ENCODE measurements around the gene ATP1A2. TPM values are rescaled to one million over a fixed set of nuclear protein-coding genes. Genes with fewer than 3 reads are reported as not detected.

Gene ATP1A2
- polyA plus RNA-seq, 1 experiment, result 6.2 TPM

GRCh38 chr1:160149716-160150115, 34.2 kb downstream of the ATP1A2 start:
- no peak for DNase-seq (ENCODE audit: low read depth, low spot score)
- TF ChIP-seq, protein P1, sequence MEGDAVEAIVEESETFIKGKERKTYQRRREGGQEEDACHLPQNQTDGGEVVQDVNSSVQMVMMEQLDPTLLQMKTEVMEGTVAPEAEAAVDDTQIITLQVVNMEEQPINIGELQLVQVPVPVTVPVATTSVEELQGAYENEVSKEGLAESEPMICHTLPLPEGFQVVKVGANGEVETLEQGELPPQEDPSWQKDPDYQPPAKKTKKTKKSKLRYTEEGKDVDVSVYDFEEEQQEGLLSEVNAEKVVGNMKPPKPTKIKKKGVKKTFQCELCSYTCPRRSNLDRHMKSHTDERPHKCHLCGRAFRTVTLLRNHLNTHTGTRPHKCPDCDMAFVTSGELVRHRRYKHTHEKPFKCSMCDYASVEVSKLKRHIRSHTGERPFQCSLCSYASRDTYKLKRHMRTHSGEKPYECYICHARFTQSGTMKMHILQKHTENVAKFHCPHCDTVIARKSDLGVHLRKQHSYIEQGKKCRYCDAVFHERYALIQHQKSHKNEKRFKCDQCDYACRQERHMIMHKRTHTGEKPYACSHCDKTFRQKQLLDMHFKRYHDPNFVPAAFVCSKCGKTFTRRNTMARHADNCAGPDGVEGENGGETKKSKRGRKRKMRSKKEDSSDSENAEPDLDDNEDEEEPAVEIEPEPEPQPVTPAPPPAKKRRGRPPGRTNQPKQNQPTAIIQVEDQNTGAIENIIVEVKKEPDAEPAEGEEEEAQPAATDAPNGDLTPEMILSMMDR (IDR thresholded peaks at IDR 0.05; ENCODE audit: low read depth, low read length), result no peak
- Histone ChIP-seq H3K4me3 (ENCODE audit: low read depth, low read length) (no peak overlapping the region), H3K27me3 (ENCODE audit: control insufficient read depth, insufficient read depth, low read length) (no peaks in the 10 kb centered on the region), H3K9me3 (ENCODE audit: control insufficient read depth, insufficient read depth, low read length) (no peaks in the 10 kb centered on the region), H3K27ac (ENCODE audit: low read depth, low read length) (no peak overlapping the region)
- ChIA-PET POLR2A (no interaction called here), CTCF (interaction anchor here (0.6 to 4.6 kb wide), 4 partner anchors 41 to 1056 kb away, joined by 3 to 21 read pairs (median 4); no protein-coding TSS in a partner anchor)

DNA sequence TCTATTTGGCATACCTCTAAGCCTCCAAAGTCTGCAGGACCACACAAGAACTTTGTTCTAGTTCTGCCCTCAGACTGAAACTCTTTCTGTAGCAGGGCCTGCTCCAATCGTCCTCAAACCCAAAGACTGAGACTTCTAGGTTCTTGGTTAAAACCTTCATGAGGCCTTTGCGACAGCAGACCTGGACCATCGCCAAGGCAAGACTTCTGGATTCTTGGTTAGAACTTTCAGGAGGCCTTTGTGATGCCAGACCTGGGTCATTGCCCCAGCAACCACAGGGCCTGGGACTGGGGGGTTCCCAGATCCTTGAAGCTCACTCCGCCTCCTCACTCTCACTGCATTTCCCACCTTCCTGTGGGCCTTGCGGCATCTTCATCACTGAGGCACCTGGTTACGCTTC, 35.7 kb downstream of the ATP1A2 start, which contains the start of gene ATP1A4:
ATP1A4 (plus strand) TSS at position 301 of the 400 bp plus-strand sequence. CDS start 438 bp downstream, outside the sequence.
- no peak for DNase-seq (ENCODE audit: low read depth, low spot score)
- Histone ChIP-seq H3K4me3 (ENCODE audit: low read depth, low read length) (no peak within 1 kb of the TSS), H3K9me3 (ENCODE audit: control insufficient read depth, insufficient read depth, low read length) (no peaks in the 10 kb centered on the region), H3K27me3 (ENCODE audit: control insufficient read depth, insufficient read depth, low read length) (peaks cover 6% of the 10 kb centered on the region), H3K27ac (ENCODE audit: low read depth, low read length) (no peak within 1 kb of the TSS)
- POLR2A ChIA-PET, result no interaction called here
- CTCF ChIA-PET, result no interaction called here
- TF ChIP-seq, protein P1 (IDR thresholded peaks at IDR 0.05; ENCODE audit: low read depth, low read length), result no peak

GRCh38 chr1:160154790-160155189, 39.2 kb downstream of the ATP1A2 start:
- POLR2A ChIA-PET, result no interaction called here

DNA sequence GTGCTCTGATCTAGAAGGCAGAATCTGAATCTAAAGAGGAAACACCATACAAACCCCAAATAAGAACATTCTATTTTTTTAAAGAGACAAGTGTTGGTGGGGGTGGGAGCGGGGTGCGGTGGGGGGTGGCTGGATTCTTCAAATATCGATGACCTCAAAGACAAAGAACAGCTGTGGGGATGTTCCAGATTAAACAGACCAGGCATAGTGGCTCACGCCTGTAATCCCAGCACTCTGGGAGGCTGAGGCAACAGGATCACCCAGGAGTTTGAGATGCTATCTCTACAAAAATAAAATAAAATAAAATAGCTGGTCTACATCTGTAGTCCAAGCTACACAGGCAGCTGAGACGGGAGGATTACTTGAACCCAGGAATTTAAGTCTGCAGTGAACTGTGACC, 40.8 kb downstream of the ATP1A2 start:
- Histone ChIP-seq H3K27ac (ENCODE audit: low read depth, low read length) (no peak overlapping the region), H3K9me3 (ENCODE audit: control insufficient read depth, insufficient read depth, low read length) (no peaks in the 10 kb centered on the region), H3K4me3 (ENCODE audit: low read depth, low read length) (no peak overlapping the region), H3K27me3 (ENCODE audit: control insufficient read depth, insufficient read depth, low read length) (peaks cover 11% of the 10 kb centered on the region)
- POLR2A ChIA-PET, result no interaction called here
- no peak for DNase-seq (ENCODE audit: low read depth, low spot score)
- CTCF ChIA-PET, result interaction anchor here (1.0 to 1.4 kb wide), 4 partner anchors 37 to 135 kb away, joined by 3 to 4 read pairs (median 3); no protein-coding TSS in a partner anchor
- TF ChIP-seq, protein P1 (IDR thresholded peaks at IDR 0.05; ENCODE audit: low read depth, low read length), result no peak

More at GRCh38 chr1:160154790-160155189, 39.2 kb downstream of the ATP1A2 start:
- no peak overlapping the region for H3K27ac ChIP-seq (ENCODE audit: low read depth, low read length)
- no peak overlapping the region for H3K4me3 ChIP-seq (ENCODE audit: low read depth, low read length)
- no peaks in the 10 kb centered on the region for H3K9me3 ChIP-seq (ENCODE audit: control insufficient read depth, insufficient read depth, low read length)
- DNase-seq (ENCODE audit: low read depth, low spot score), result no peak
- TF ChIP-seq, protein P1 (IDR thresholded peaks at IDR 0.05; ENCODE audit: low read depth, low read length), result no peak
- CTCF ChIA-PET, result no interaction called here
- H3K27me3 ChIP-seq (ENCODE audit: control insufficient read depth, insufficient read depth, low read length), result peaks cover 8% of the 10 kb centered on the region

GRCh38 chr1:160157174-160157573, 41.6 kb downstream of the ATP1A2 start:
- ChIA-PET POLR2A (no interaction called here), CTCF (interaction anchor here (0.6 to 1.4 kb wide), 5 partner anchors 36 to 1225 kb away, joined by 3 to 4 read pairs (median 3); no protein-coding TSS in a partner anchor)
- no peak overlapping the region for H3K27ac ChIP-seq (ENCODE audit: low read depth, low read length)
- H3K4me3 ChIP-seq (ENCODE audit: low read depth, low read length), result no peak overlapping the region
- TF ChIP-seq, protein P1 (IDR thresholded peaks at IDR 0.05; ENCODE audit: low read depth, low read length), result no peak
- no peak for DNase-seq (ENCODE audit: low read depth, low spot score)
- H3K9me3 ChIP-seq (ENCODE audit: control insufficient read depth, insufficient read depth, low read length), result no peaks in the 10 kb centered on the region
- H3K27me3 ChIP-seq (ENCODE audit: control insufficient read depth, insufficient read depth, low read length), result peaks cover 11% of the 10 kb centered on the region
